Measurements from ENCODE around the gene TRAF3.
"Not testable (repeated sequence)": the region's sequence is repeated elsewhere in the genome, so short reads cannot be mapped to it uniquely, and the experiment has no call there.

Gene TRAF3

GRCh38 chr14:102888748-102889147, 111.5 kb downstream of the TRAF3 start:
- Histone ChIP-seq H3K36me3 (ENCODE audit: control insufficient read depth, insufficient read depth, low read length) (no peaks in the 10 kb centered on the region), H3K4me3 (ENCODE audit: insufficient read depth, low read depth, low read length) (no peak overlapping the region), H3K9me3 (ENCODE audit: control insufficient read depth, low read length) (no peaks in the 10 kb centered on the region), H3K27me3 (ENCODE audit: control insufficient read depth, insufficient read depth, low read length, poor library complexity, severe bottlenecking) (no peaks in the 10 kb centered on the region), H3K27ac (ENCODE audit: insufficient read depth, low read depth, low read length, poor library complexity, severe bottlenecking) (no peak overlapping the region), H3K4me1 (ENCODE audit: control insufficient read depth, insufficient read depth, low read length) (no peaks in the 10 kb centered on the region)
- WGBS, 2 experiments: 67 to 100% methylated on average over 1 of the region's 1 CpG

GRCh38 chr14:102889615-102890014, 112.4 kb downstream of the TRAF3 start:
- Histone ChIP-seq H3K27ac (ENCODE audit: insufficient read depth, low read depth, low read length, poor library complexity, severe bottlenecking) (no peak overlapping the region), H3K4me1 (ENCODE audit: control insufficient read depth, insufficient read depth, low read length) (no peaks in the 10 kb centered on the region), H3K4me3 (ENCODE audit: insufficient read depth, low read depth, low read length) (no peak overlapping the region), H3K27me3 (ENCODE audit: control insufficient read depth, insufficient read depth, low read length, poor library complexity, severe bottlenecking) (no peaks in the 10 kb centered on the region), H3K36me3 (ENCODE audit: control insufficient read depth, insufficient read depth, low read length) (no peaks in the 10 kb centered on the region), H3K9me3 (ENCODE audit: control insufficient read depth, low read length) (no peaks in the 10 kb centered on the region)
- 97% methylated on average over 7 of the region's 7 CpGs for WGBS, 2 experiments

- H3K4me3 ChIP-seq (ENCODE audit: insufficient read depth, low read depth, low read length): no peak overlapping the region
- no peaks in the 10 kb centered on the region for H3K36me3 ChIP-seq (ENCODE audit: control insufficient read depth, insufficient read depth, low read length)
- no peak overlapping the region for H3K27ac ChIP-seq (ENCODE audit: insufficient read depth, low read depth, low read length, poor library complexity, severe bottlenecking)
- no peaks in the 10 kb centered on the region for H3K27me3 ChIP-seq (ENCODE audit: control insufficient read depth, insufficient read depth, low read length, poor library complexity, severe bottlenecking)
- H3K4me1 ChIP-seq (ENCODE audit: control insufficient read depth, insufficient read depth, low read length): no peaks in the 10 kb centered on the region
- 83 to 84% methylated on average over 15 of the region's 15 CpGs for WGBS, 2 experiments
- no peaks in the 10 kb centered on the region for H3K9me3 ChIP-seq (ENCODE audit: control insufficient read depth, low read length)
Measured at GRCh38 chr14:102891111-102891510, 113.9 kb downstream of the TRAF3 start.

GRCh38 chr14:102891556-102891955, 114.3 kb downstream of the TRAF3 start:
- no peaks in the 10 kb centered on the region for H3K36me3 ChIP-seq (ENCODE audit: control insufficient read depth, insufficient read depth, low read length)
- no peaks in the 10 kb centered on the region for H3K4me1 ChIP-seq (ENCODE audit: control insufficient read depth, insufficient read depth, low read length)
- no peak overlapping the region for H3K27ac ChIP-seq (ENCODE audit: insufficient read depth, low read depth, low read length, poor library complexity, severe bottlenecking)
- 98 to 99% methylated on average over 4 of the region's 4 CpGs for WGBS, 2 experiments
- H3K27me3 ChIP-seq (ENCODE audit: control insufficient read depth, insufficient read depth, low read length, poor library complexity, severe bottlenecking): no peaks in the 10 kb centered on the region
- no peak overlapping the region for H3K4me3 ChIP-seq (ENCODE audit: insufficient read depth, low read depth, low read length)
- H3K9me3 ChIP-seq (ENCODE audit: control insufficient read depth, low read length): no peaks in the 10 kb centered on the region

GRCh38 chr14:102892651-102893050, 115.4 kb downstream of the TRAF3 start:
- no peaks in the 10 kb centered on the region for H3K36me3 ChIP-seq (ENCODE audit: control insufficient read depth, insufficient read depth, low read length)
- H3K4me1 ChIP-seq (ENCODE audit: control insufficient read depth, insufficient read depth, low read length): no peaks in the 10 kb centered on the region
- H3K4me3 ChIP-seq (ENCODE audit: insufficient read depth, low read depth, low read length): no peak overlapping the region
- no peak overlapping the region for H3K27ac ChIP-seq (ENCODE audit: insufficient read depth, low read depth, low read length, poor library complexity, severe bottlenecking)
- H3K27me3 ChIP-seq (ENCODE audit: control insufficient read depth, insufficient read depth, low read length, poor library complexity, severe bottlenecking): no peaks in the 10 kb centered on the region
- H3K9me3 ChIP-seq (ENCODE audit: control insufficient read depth, low read length): no peaks in the 10 kb centered on the region
- 96 to 97% methylated on average over 8 of the region's 8 CpGs for WGBS, 2 experiments

GRCh38 chr14:102893452-102893851, 116.2 kb downstream of the TRAF3 start:
- no peak overlapping the region for H3K27ac ChIP-seq (ENCODE audit: insufficient read depth, low read depth, low read length, poor library complexity, severe bottlenecking)
- no peaks in the 10 kb centered on the region for H3K4me1 ChIP-seq (ENCODE audit: control insufficient read depth, insufficient read depth, low read length)
- H3K36me3 ChIP-seq (ENCODE audit: control insufficient read depth, insufficient read depth, low read length): no peaks in the 10 kb centered on the region
- no peaks in the 10 kb centered on the region for H3K27me3 ChIP-seq (ENCODE audit: control insufficient read depth, insufficient read depth, low read length, poor library complexity, severe bottlenecking)
- 93 to 94% methylated on average over 9 of the region's 9 CpGs for WGBS, 2 experiments
- H3K9me3 ChIP-seq (ENCODE audit: control insufficient read depth, low read length): no peaks in the 10 kb centered on the region
- no peak overlapping the region for H3K4me3 ChIP-seq (ENCODE audit: insufficient read depth, low read depth, low read length)

- not testable (repeated sequence) for H3K27me3 ChIP-seq (ENCODE audit: control insufficient read depth, insufficient read depth, low read length, poor library complexity, severe bottlenecking); H3K36me3 ChIP-seq (ENCODE audit: control insufficient read depth, insufficient read depth, low read length); H3K9me3 ChIP-seq (ENCODE audit: control insufficient read depth, low read length); H3K27ac ChIP-seq (ENCODE audit: insufficient read depth, low read depth, low read length, poor library complexity, severe bottlenecking); H3K4me3 ChIP-seq (ENCODE audit: insufficient read depth, low read depth, low read length); H3K4me1 ChIP-seq (ENCODE audit: control insufficient read depth, insufficient read depth, low read length)
Measured at GRCh38 chr14:102896735-102897134, 119.5 kb downstream of the TRAF3 start.

GRCh38 chr14:102897299-102898027, 120.2 kb downstream of the TRAF3 start:
- Histone ChIP-seq H3K4me3 (ENCODE audit: insufficient read depth, low read depth, low read length) (no peak overlapping the region), H3K9me3 (ENCODE audit: control insufficient read depth, low read length) (no peaks in the 10 kb centered on the region)
- 95 to 97% methylated on average over 14 of the region's 14 CpGs for WGBS, 2 experiments

GRCh38 chr14:102898298-102898697, 121.0 kb downstream of the TRAF3 start:
- 96 to 98% methylated on average over 6 of the region's 6 CpGs for WGBS, 2 experiments
- H3K4me1 ChIP-seq (ENCODE audit: control insufficient read depth, insufficient read depth, low read length): no peaks in the 10 kb centered on the region

More at GRCh38 chr14:102897299-102898027, 120.2 kb downstream of the TRAF3 start:
- Histone ChIP-seq H3K4me1 (ENCODE audit: control insufficient read depth, insufficient read depth, low read length) (no peaks in the 10 kb centered on the region), H3K27ac (ENCODE audit: insufficient read depth, low read depth, low read length, poor library complexity, severe bottlenecking) (no peak overlapping the region), H3K27me3 (ENCODE audit: control insufficient read depth, insufficient read depth, low read length, poor library complexity, severe bottlenecking) (no peaks in the 10 kb centered on the region), H3K36me3 (ENCODE audit: control insufficient read depth, insufficient read depth, low read length) (no peaks in the 10 kb centered on the region)

GRCh38 chr14:102898776-102899515, 121.7 kb downstream of the TRAF3 start:
- H3K36me3 ChIP-seq (ENCODE audit: control insufficient read depth, insufficient read depth, low read length): no peaks in the 10 kb centered on the region
- H3K27me3 ChIP-seq (ENCODE audit: control insufficient read depth, insufficient read depth, low read length, poor library complexity, severe bottlenecking): no peaks in the 10 kb centered on the region
- no peaks in the 10 kb centered on the region for H3K4me1 ChIP-seq (ENCODE audit: control insufficient read depth, insufficient read depth, low read length)
- 89% methylated on average over 18 of the region's 18 CpGs for WGBS, 2 experiments
- H3K4me3 ChIP-seq (ENCODE audit: insufficient read depth, low read depth, low read length): no peak overlapping the region
- H3K9me3 ChIP-seq (ENCODE audit: control insufficient read depth, low read length): no peaks in the 10 kb centered on the region
- no peak overlapping the region for H3K27ac ChIP-seq (ENCODE audit: insufficient read depth, low read depth, low read length, poor library complexity, severe bottlenecking)

More at GRCh38 chr14:102898298-102898697, 121.0 kb downstream of the TRAF3 start:
- no peaks in the 10 kb centered on the region for H3K27me3 ChIP-seq (ENCODE audit: control insufficient read depth, insufficient read depth, low read length, poor library complexity, severe bottlenecking)
- H3K4me3 ChIP-seq (ENCODE audit: insufficient read depth, low read depth, low read length): no peak overlapping the region
- H3K9me3 ChIP-seq (ENCODE audit: control insufficient read depth, low read length): no peaks in the 10 kb centered on the region
- H3K36me3 ChIP-seq (ENCODE audit: control insufficient read depth, insufficient read depth, low read length): no peaks in the 10 kb centered on the region
- no peak overlapping the region for H3K27ac ChIP-seq (ENCODE audit: insufficient read depth, low read depth, low read length, poor library complexity, severe bottlenecking)
